LNCaP clone FGC (cell line): ENCODE measurements around the gene NR2C1.

Source experiments
- DNase-seq: peaks from one replicate; pipeline ENCODE4 v3.0.0-alpha.2; 2011; ENCODE audit warnings: low read depth
- H3K4me3 ChIP-seq: 2 replicates; pipeline ENCODE4 v1.5.1; 2011; ENCODE audit warnings: mild to moderate bottlenecking, low read depth, low read length, control low read depth
- TF ChIP-seq, protein P1 (sequence below): IDR thresholded peaks from 2 replicates; pipeline ENCODE4 v1.5.1; 2012; ENCODE audit warnings: mild to moderate bottlenecking; ENCODE audit not compliant: control insufficient read depth, insufficient read depth; ENCODE audit errors: extremely low read depth

NR2C1 gene

DNA sequence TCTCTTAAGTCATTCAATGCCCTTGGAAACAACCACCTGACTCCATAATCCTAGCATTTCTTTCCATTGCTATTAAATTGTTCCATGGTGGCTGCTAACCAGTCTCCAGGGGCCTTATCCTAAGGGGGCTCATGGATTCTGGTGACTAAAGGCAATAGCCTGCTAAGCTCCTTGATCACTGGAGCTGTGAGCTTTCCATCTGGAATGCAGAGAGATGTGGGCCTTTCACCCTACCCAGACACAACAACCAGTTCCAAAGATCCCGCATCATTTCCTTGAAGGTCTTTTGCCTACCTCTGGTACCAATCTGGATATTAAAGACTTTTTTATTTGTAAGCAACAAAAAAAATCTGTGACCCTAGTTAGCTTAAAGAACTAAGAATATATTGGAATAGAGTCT, 102.9 kb downstream of the NR2C1 start:
- DNase-seq = no peak
- TF ChIP-seq, protein P1, sequence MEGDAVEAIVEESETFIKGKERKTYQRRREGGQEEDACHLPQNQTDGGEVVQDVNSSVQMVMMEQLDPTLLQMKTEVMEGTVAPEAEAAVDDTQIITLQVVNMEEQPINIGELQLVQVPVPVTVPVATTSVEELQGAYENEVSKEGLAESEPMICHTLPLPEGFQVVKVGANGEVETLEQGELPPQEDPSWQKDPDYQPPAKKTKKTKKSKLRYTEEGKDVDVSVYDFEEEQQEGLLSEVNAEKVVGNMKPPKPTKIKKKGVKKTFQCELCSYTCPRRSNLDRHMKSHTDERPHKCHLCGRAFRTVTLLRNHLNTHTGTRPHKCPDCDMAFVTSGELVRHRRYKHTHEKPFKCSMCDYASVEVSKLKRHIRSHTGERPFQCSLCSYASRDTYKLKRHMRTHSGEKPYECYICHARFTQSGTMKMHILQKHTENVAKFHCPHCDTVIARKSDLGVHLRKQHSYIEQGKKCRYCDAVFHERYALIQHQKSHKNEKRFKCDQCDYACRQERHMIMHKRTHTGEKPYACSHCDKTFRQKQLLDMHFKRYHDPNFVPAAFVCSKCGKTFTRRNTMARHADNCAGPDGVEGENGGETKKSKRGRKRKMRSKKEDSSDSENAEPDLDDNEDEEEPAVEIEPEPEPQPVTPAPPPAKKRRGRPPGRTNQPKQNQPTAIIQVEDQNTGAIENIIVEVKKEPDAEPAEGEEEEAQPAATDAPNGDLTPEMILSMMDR = no peak
- H3K4me3 ChIP-seq = no peak overlapping the region
